HCEC 1CT (cell line): ENCODE data around the gene PFKFB2.
"Not testable (repeated sequence)": the region's sequence is repeated elsewhere in the genome, so short reads cannot be mapped to it uniquely, and the experiment has no call there.

Experiments used
- DNase-seq: peaks from one replicate; pipeline ENCODE4 v3.0.0-alpha.2; 2017

PFKFB2 gene

GRCh38 chr1:207041397-207041796 lies 11.7 kb upstream of the PFKFB2 start:
- DNase-seq = not testable (repeated sequence)

- DNase-seq = no peak
Measured at GRCh38 chr1:207045453-207045852, 7.6 kb upstream of the PFKFB2 start.

GRCh38 chr1:207047505-207047904 lies 5.6 kb upstream of the PFKFB2 start:
- DNase-seq = no peak

- DNase-seq = no peak
Measured at GRCh38 chr1:207048041-207048440, 5.0 kb upstream of the PFKFB2 start.

GRCh38 chr1:207049054-207049453 lies 4.0 kb upstream of the PFKFB2 start:
- DNase-seq = no peak

GRCh38 chr1:207049514-207049913 lies 3.6 kb upstream of the PFKFB2 start:
- no peak for DNase-seq

GRCh38 chr1:207049974-207050391 lies 3.1 kb upstream of the PFKFB2 start:
- peak; percentile 66 for DNase-seq

- DNase-seq = peak; percentile 87
Measured at GRCh38 chr1:207050480-207051190, 2.4 kb upstream of the PFKFB2 start.

GRCh38 chr1:207051191-207051943 lies 1.7 kb upstream of the PFKFB2 start, which contains the start of gene YOD1:
Gene YOD1, minus strand, starts transcription at chr1:207051208. Its CDS starts 178 bp downstream, at chr1:207051030.
- DNase-seq = peak; percentile 89

- DNase-seq = no peak
Measured at GRCh38 chr1:207054491-207054890, 1.4 kb downstream of the PFKFB2 start.

GRCh38 chr1:207055386-207056001 lies 2.4 kb downstream of the PFKFB2 start:
- no peak for DNase-seq

GRCh38 chr1:207056673-207057072 lies 3.6 kb downstream of the PFKFB2 start:
- no peak for DNase-seq

GRCh38 chr1:207058252-207058651 lies 5.2 kb downstream of the PFKFB2 start:
- no peak for DNase-seq

- DNase-seq = no peak
Measured at GRCh38 chr1:207058878-207059867, 6.1 kb downstream of the PFKFB2 start.

GRCh38 chr1:207059881-207060280 lies 6.8 kb downstream of the PFKFB2 start:
- no peak for DNase-seq

GRCh38 chr1:207060596-207060995 lies 7.5 kb downstream of the PFKFB2 start:
- no peak for DNase-seq

GRCh38 chr1:207062058-207062457 lies 9.0 kb downstream of the PFKFB2 start:
- no peak for DNase-seq

GRCh38 chr1:207063014-207063413 lies 9.9 kb downstream of the PFKFB2 start:
- no peak for DNase-seq

- DNase-seq = no peak
Measured at GRCh38 chr1:207064561-207064960, 11.5 kb downstream of the PFKFB2 start.

- DNase-seq = no peak
Measured at GRCh38 chr1:207067185-207067584, 14.1 kb downstream of the PFKFB2 start.

- DNase-seq = no peak
Measured at GRCh38 chr1:207067665-207068064, 14.6 kb downstream of the PFKFB2 start.

- no peak for DNase-seq
Measured at GRCh38 chr1:207069061-207069460, 16.0 kb downstream of the PFKFB2 start.
